Thoracic aorta (tissue), 2 donors: ENCODE measurements around the gene DYNC1H1. TPM values are rescaled to one million over a fixed set of nuclear protein-coding genes. Genes with fewer than 3 reads are reported as not detected.

ENCODE experiments used
- total RNA-seq, 2 donors: library from RNA; depleted of rRNA; stranded (reverse); fragments of >200 nt; gene quantifications; one replicate each; pipeline versions ENCODE4 v1.1.0 to v1.2.3, GENCODE V29; 2016

Gene DYNC1H1
- total RNA-seq, 2 donors from 2014 or later, result 517 to 555 TPM

Other genes with a start within 250 kb of the DYNC1H1 start
- gene PPP2R5C, start 202.9 kb upstream of the DYNC1H1 start, total RNA-seq, result 100 to 1,000 TPM in 1 of 2 donors, 10 to 100 TPM in 1; 97.2 to 341 TPM
- gene HSP90AA1, start 122.5 kb downstream of the DYNC1H1 start, total RNA-seq, result 100 to 1,000 TPM; 214 to 399 TPM
- 10 to 100 TPM; 11.0 to 30.0 TPM for gene WDR20, start 175.3 kb downstream of the DYNC1H1 start, total RNA-seq